Ovary (tissue), 9 donors: ENCODE data around the gene TFF1. TPM values are rescaled to one million over a fixed set of nuclear protein-coding genes. Genes with fewer than 3 reads are reported as not detected.

Experiments used
- DNase-seq, 5 donors: peaks; one replicate each; pipeline ENCODE4 v3.0.0-alpha.2; 2019 to 2020
- H3K27ac ChIP-seq, 2 donors: fragments of 200-600 bp; one replicate each; pipeline versions ENCODE4 v1.5.1 to v1.8.0; 2019 to 2022
- H3K27me3 ChIP-seq: fragments of 200-600 bp; one replicate; pipeline ENCODE4 v1.8.0; 2022
- H3K36me3 ChIP-seq: fragments of 200-600 bp; sonication (generic); one replicate; pipeline ENCODE4 v1.5.1; 2019
- H3K4me1 ChIP-seq: one replicate; pipeline ENCODE4 v1.8.1; 2013; ENCODE audit warnings: mild to moderate bottlenecking, moderate library complexity; ENCODE audit not compliant: insufficient read depth
- H3K4me3 ChIP-seq: fragments of 200-600 bp; sonication (generic); one replicate; pipeline ENCODE4 v1.5.1; 2017
- H3K9me3 ChIP-seq, 2 donors: fragments of 200-600 bp in 1 of 2; sonication (generic) in 1 of 2; one replicate each; pipeline versions ENCODE4 v1.5.1 to v1.8.1; 2013 to 2019; ENCODE audit warnings: mild to moderate bottlenecking in 1 of 2, moderate library complexity in 1 of 2
- EP300 ChIP-seq: sonication (generic); formaldehyde crosslinking; IDR thresholded peaks from one replicate; pipeline ENCODE4 v1.6.1; 2017; ENCODE audit warnings: antibody characterized with exemption
- POLR2A ChIP-seq: fragments of 450-650 bp; IDR thresholded peaks from one replicate; pipeline ENCODE4 v1.6.1; 2017; ENCODE audit warnings: antibody characterized with exemption, mild to moderate bottlenecking, moderate library complexity
- WGBS, 3 donors: extraction: QIAGEN DNeasy Blood & Tissue Kit in 1 of 3; methylation state at CpG; one replicate each; pipeline versions ENCODE4 v1.1.5 to v1.1.7; 2013 to 2017; 5-methylcytosine and 5-hydroxymethylcytosine counted together
- intact Hi-C, 4 donors: fragments of 100-400 bp; cut with DNase I; formaldehyde crosslinking; loops; one replicate each; pipeline versions ENCODE4 v1.11.0 to v1.15.1; 2022 to 2023
- polyA plus RNA-seq, 2 donors: library from polyadenylated mRNA; stranded (reverse); fragments of 200-250 nt in 1 of 2; fragments of 350-450 nt in 1 of 2; fragmentation: Illumina TruSeq in 1 of 2; extraction: RNeasy Lipid Tissue Mini Kit (QIAGEN cat#74804) in 1 of 2; gene quantifications; one replicate each; pipeline ENCODE4 v1.2.3, GENCODE V29; 2013 to 2014
- total RNA-seq, 7 donors: library from RNA; depleted of rRNA in 2 of 7; stranded (reverse); fragments of >200 nt in 2 of 7; fragmentation: NEBNext Ultra II Directional in 3 of 7; extraction: Animal tissue kit (Norgen Biotek cat#: 25700) in 3 of 7; gene quantifications; one replicate each; pipeline versions ENCODE4 v1.1.0 to v1.2.4, GENCODE V29; 2016 to 2023
- TF ChIP-seq, protein P1 (sequence below), 3 donors: fragments of 450-650 bp in 2 of 3; fragments of 200-600 bp in 1 of 3; IDR thresholded peaks; one replicate each; pipeline versions ENCODE4 v1.5.1 to v1.8.0; 2016 to 2022; ENCODE audit warnings: antibody characterized with exemption in 3 of 3, mild to moderate bottlenecking in 1 of 3
- donor health status: DM: no; HTN: no; CAD: no; lungs with moderate emphysema.
- donor health status: DM: no; HTN: no; CAD: no.
- donor health status: Bipolar disorder and iron deficiency.
- donor health status: DM: yes; HTN: yes; CAD: no.
- donor health status: DM: no; HTN: no; CAD: no.
- donor health status: DM: yes; HTN: yes; CAD: no.

The TFF1 gene
- total and polyA plus RNA-seq, 9 donors: 1.4 TPM; not detected in 8

DNA sequence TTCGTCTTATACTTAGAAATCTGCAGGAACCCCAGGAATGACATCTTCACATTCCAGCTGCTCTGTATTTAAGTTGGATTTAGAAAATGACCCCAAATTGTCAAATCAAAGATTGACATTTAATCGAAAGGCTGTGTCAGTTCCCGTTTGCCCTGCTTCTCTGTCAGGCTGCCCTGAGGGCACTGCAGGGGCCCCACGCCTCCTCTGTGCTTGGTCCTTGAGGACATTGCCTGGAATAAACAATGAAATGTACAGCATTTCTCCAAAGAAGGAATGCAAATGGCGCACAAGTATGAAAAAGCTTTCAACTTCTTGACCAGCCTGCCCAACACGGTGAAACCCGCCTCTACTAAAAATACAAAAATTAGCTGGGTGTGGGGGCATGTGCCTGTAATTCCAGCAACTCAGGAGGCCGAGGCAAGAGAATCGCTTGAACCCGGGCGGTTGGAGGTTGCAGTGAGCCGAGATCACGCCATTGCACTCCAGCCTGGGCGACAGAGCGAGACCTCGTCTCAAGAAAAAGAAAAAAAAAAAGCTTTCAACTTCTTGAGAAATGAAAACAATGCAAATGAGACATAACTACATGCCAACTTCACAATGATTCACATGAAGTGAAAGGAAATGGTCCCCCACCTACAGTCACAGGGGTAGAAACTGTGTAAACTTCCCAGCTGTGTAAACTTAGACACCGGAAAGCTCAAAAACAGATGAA, 26.6 kb upstream of the TFF1 start:
- intact Hi-C loops: no loop called here
- no peak for DNase-seq
- no peaks in the 10 kb centered on the region for H3K36me3 ChIP-seq
- TF ChIP-seq POLR2A (no peak), EP300 (no peak)
- TF ChIP-seq, protein P1, sequence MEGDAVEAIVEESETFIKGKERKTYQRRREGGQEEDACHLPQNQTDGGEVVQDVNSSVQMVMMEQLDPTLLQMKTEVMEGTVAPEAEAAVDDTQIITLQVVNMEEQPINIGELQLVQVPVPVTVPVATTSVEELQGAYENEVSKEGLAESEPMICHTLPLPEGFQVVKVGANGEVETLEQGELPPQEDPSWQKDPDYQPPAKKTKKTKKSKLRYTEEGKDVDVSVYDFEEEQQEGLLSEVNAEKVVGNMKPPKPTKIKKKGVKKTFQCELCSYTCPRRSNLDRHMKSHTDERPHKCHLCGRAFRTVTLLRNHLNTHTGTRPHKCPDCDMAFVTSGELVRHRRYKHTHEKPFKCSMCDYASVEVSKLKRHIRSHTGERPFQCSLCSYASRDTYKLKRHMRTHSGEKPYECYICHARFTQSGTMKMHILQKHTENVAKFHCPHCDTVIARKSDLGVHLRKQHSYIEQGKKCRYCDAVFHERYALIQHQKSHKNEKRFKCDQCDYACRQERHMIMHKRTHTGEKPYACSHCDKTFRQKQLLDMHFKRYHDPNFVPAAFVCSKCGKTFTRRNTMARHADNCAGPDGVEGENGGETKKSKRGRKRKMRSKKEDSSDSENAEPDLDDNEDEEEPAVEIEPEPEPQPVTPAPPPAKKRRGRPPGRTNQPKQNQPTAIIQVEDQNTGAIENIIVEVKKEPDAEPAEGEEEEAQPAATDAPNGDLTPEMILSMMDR (IDR thresholded peaks at IDR 0.05): no peak
- H3K4me1 ChIP-seq: no peaks in the 10 kb centered on the region
- H3K4me3 ChIP-seq: no peak overlapping the region
- H3K27ac ChIP-seq: no peak overlapping the region
- 85 to 88% (median 87%) methylated on average over 17 of the region's 17 CpGs for WGBS, 3 donors
- no peaks in the 10 kb centered on the region for H3K27me3 ChIP-seq
- no peaks in the 10 kb centered on the region for H3K9me3 ChIP-seq

DNA sequence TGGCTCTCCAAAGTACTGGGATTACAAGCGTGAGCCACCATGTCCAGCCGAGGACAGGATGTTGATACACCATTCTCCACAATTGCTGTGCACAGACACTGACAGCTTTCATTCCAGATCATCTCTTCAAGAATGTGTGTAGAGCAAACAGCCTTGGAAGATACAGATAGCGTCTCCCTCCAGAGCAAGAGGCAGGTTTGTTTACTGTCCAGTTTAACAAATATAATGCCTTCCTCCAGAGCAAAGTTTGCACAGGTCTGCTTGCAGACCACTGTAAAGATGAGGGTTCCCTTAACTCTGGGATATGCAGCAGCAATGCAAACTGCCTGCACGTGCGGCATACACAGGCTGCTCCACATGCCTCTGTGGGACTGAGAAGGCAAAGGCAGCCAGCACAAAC, 25.0 kb upstream of the TFF1 start:
- Histone ChIP-seq H3K27me3 (no peaks in the 10 kb centered on the region), H3K4me1 (no peaks in the 10 kb centered on the region), H3K9me3 (no peaks in the 10 kb centered on the region), H3K36me3 (no peaks in the 10 kb centered on the region), H3K4me3 (no peak overlapping the region), H3K27ac (no peak overlapping the region)
- TF ChIP-seq EP300: no peak
- TF ChIP-seq, protein P1 (IDR thresholded peaks at IDR 0.05): no peak
- no peak for TF ChIP-seq POLR2A
- intact Hi-C loops: no loop called here
- 68 to 77% (median 71%) methylated on average over 5 of the region's 5 CpGs for WGBS, 3 donors
- DNase-seq: no peak

DNA sequence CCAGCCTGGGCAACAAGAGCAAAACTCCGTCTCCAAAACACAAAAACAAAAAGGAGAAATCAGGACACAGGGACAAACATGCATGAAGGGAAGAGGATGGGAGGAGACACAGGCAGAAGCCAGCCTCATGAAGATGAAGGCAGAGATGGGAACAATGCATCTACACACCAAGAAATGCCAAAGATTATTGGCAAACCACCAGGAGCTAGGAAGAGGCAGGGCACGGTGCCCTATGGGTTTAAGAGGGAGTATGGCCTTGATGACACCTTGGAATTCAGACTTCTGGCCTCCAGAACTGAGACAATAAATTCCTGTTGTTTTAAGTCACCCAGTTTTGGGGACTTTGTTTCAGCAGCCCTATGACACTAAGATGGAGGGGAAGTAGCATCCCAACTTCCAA, 24.4 kb upstream of the TFF1 start:
- intact Hi-C loops: no loop called here
- DNase-seq: no peak
- WGBS, 3 donors: 57 to 63% (median 60%) methylated on average over 2 of the region's 2 CpGs
- no peaks in the 10 kb centered on the region for H3K27me3 ChIP-seq
- no peaks in the 10 kb centered on the region for H3K4me1 ChIP-seq
- no peak overlapping the region for H3K4me3 ChIP-seq
- no peaks in the 10 kb centered on the region for H3K36me3 ChIP-seq
- TF ChIP-seq EP300: no peak
- TF ChIP-seq, protein P1 (IDR thresholded peaks at IDR 0.05): no peak
- no peak for TF ChIP-seq POLR2A
- H3K9me3 ChIP-seq: no peaks in the 10 kb centered on the region
- H3K27ac ChIP-seq: no peak overlapping the region

DNA sequence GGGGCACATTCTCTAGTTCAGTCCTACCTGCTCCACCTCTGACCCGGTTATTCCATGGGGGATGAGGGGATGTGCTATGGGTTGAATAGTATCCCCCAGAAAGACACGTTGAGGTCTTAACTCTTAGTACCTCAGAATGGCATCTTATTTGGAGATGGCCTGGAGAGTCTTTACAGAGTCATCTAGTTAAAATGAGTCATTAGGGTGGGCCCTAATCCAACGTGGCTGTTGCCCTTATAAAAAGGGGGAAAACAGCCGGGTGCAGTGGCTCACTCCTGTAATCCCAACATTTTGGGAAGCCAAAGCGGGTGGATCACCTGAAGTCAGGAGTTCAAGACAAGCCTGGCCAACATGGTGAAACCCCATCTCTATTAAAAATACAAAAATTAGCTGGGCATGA, 23.9 kb upstream of the TFF1 start:
- no peak for DNase-seq
- intact Hi-C loops: no loop called here
- no peak overlapping the region for H3K4me3 ChIP-seq
- H3K36me3 ChIP-seq: no peaks in the 10 kb centered on the region
- H3K4me1 ChIP-seq: no peaks in the 10 kb centered on the region
- H3K9me3 ChIP-seq: no peaks in the 10 kb centered on the region
- H3K27me3 ChIP-seq: no peaks in the 10 kb centered on the region
- no peak overlapping the region for H3K27ac ChIP-seq
- no peak for TF ChIP-seq EP300
- 63 to 75% (median 73%) methylated on average over 5 of the region's 5 CpGs for WGBS, 3 donors

DNA sequence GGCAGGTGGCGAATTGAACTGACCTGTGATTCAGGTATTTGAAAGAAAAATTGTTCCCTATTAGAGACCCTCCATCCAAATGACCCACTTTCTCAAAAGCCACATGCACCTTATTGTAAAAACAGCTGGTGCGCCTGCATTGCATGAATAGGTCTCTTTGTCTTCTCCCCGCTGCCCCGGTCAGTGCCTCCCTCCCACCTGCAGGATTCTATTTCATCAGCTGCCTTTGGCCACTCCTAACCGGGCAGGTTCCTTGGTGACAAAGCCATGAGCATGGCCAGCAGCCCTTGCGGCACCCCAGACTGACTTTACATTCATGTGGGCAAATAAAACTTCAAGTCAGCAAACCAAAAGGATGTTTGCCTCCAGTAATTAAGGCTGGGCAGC, 23.1 kb upstream of the TFF1 start:
- no peak for DNase-seq
- Histone ChIP-seq H3K9me3 (no peaks in the 10 kb centered on the region), H3K4me1 (no peaks in the 10 kb centered on the region), H3K27me3 (no peaks in the 10 kb centered on the region), H3K4me3 (no peak overlapping the region), H3K36me3 (no peaks in the 10 kb centered on the region), H3K27ac (no peak overlapping the region)
- TF ChIP-seq POLR2A (no peak), EP300 (no peak)
- TF ChIP-seq, protein P1 (IDR thresholded peaks at IDR 0.05): no peak
- 74 to 78% (median 76%) methylated on average over 6 of the region's 6 CpGs for WGBS, 3 donors
- intact Hi-C loops: no loop called here
